PFSK-1 (cell line): ENCODE results near the gene GSDMA.

Experiments
- FOXP2 ChIP-seq: optimal IDR thresholded peaks from 2 replicates; pipeline ENCODE3; 2011; ENCODE audit warnings: borderline replicate concordance, control low read depth, inconsistent platforms; ENCODE audit not compliant: insufficient read depth; ENCODE audit errors: extremely low read length, extremely low read depth
- POLR2AphosphoS5 ChIP-seq: IDR thresholded peaks from 2 replicates; pipeline ENCODE4 v1.6.1; 2012; ENCODE audit warnings: low read depth, mild to moderate bottlenecking, control low read depth, low read length, moderate library complexity
- SIN3A ChIP-seq: IDR thresholded peaks from 2 replicates; pipeline ENCODE4 v1.6.1; 2012; ENCODE audit warnings: mild to moderate bottlenecking, low read length, moderate library complexity, borderline replicate concordance; ENCODE audit not compliant: insufficient read depth
- TAF1 ChIP-seq: IDR thresholded peaks from 2 replicates; pipeline ENCODE4 v1.6.1; 2012; ENCODE audit warnings: low read length, control low read depth, borderline replicate concordance; ENCODE audit not compliant: insufficient read depth
- TF ChIP-seq, protein P1 (sequence below), 2 experiments: IDR thresholded peaks; 2 replicates each; pipeline versions ENCODE4 v1.6.1 to v1.8.0; 2011 to 2012; ENCODE audit warnings: low read depth in 2 of 2, low read length in 2 of 2, control low read depth in 1 of 2, inconsistent platforms in 1 of 2, mild to moderate bottlenecking in 1 of 2, moderate library complexity in 1 of 2; ENCODE audit not compliant: insufficient read depth in 1 of 2

DNA sequence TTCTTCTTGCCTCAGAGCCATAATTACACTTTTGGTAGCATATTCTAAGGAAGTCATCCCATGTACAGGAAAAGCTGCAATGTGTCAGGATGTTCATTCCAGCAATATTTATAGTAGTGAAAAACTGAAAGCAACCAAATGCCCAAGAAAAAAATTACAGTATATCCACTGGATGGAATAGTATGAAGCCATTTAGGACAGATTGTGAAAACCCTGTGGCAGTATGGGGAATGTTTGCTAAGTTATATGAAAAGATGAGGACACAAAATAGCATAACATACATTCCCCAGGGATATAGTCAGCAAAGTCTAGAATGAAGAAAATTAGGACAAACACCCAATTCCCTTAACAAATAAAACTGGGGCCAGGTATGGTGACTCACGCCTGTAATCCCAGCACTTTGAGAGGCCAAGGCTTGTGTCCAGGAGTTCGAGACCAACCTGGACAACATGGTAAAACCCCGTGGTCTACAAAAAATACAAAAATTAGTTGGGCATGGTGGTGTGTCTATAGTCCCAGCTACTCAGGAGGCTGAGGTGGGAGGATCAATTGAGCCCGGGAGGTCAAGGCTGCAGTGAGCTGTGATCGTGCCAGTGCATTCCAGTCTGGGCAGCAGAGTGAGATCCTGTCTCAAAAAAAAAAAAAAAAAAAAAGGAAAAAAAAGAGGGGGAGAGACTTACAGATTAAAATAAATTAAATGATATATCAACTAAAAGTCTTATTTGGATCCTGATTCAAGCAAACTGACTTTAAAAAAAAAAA is 33.0 kb upstream of the GSDMA start:
- TF ChIP-seq, protein P1, sequence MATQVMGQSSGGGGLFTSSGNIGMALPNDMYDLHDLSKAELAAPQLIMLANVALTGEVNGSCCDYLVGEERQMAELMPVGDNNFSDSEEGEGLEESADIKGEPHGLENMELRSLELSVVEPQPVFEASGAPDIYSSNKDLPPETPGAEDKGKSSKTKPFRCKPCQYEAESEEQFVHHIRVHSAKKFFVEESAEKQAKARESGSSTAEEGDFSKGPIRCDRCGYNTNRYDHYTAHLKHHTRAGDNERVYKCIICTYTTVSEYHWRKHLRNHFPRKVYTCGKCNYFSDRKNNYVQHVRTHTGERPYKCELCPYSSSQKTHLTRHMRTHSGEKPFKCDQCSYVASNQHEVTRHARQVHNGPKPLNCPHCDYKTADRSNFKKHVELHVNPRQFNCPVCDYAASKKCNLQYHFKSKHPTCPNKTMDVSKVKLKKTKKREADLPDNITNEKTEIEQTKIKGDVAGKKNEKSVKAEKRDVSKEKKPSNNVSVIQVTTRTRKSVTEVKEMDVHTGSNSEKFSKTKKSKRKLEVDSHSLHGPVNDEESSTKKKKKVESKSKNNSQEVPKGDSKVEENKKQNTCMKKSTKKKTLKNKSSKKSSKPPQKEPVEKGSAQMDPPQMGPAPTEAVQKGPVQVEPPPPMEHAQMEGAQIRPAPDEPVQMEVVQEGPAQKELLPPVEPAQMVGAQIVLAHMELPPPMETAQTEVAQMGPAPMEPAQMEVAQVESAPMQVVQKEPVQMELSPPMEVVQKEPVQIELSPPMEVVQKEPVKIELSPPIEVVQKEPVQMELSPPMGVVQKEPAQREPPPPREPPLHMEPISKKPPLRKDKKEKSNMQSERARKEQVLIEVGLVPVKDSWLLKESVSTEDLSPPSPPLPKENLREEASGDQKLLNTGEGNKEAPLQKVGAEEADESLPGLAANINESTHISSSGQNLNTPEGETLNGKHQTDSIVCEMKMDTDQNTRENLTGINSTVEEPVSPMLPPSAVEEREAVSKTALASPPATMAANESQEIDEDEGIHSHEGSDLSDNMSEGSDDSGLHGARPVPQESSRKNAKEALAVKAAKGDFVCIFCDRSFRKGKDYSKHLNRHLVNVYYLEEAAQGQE (IDR thresholded peaks at IDR 0.05; ENCODE audit: insufficient read depth in 1 of 2, low read depth in 2 of 2, low read length in 2 of 2), result no peak
- no peak for TF ChIP-seq SIN3A
- TF ChIP-seq POLR2AphosphoS5, result no peak
- no peak for TF ChIP-seq TAF1
- no peak for TF ChIP-seq FOXP2
